ENCODE data around the gene SEZ6L2.

SEZ6L2 gene

GRCh38 chr16:29825145-29826044 lies 74.0 kb downstream of the SEZ6L2 start:
- no peak for DNase-seq (ENCODE audit: low spot score)

- DNase-seq (ENCODE audit: low spot score), result no peak
These were observed 74.7 kb downstream of the SEZ6L2 start for GRCh38 chr16:29824589-29825144.

DNA sequence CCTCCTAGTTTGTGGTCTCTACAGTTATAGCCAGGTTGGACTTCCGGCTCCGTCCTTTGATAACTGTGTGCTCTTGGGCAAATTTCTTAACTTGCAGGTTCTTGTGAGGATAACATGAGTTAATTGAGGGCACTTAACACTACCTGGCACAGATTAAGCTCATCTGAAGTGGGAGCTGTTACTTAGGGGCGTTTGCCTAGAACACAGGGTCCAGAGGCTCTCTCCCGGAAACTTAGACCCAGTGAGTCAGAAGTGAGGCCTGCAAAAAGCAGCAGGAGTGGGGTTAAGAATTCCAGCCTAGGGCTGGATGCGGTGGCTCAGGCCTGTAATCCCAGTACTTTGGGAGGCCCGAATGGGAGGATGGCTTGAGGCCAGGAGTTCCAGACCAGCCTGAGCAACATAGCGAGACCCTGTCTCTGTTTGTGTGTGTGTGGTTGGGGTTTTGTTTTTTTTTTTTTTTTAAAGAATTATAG lies 77.7 kb downstream of the SEZ6L2 start:
- no peak for DNase-seq (ENCODE audit: low spot score)
